Choroid plexus epithelial cell (primary cell): ENCODE measurements around the gene BACE2.

Experiments
- DNase-seq: peaks from one replicate; pipeline ENCODE4 v3.0.0-alpha.2; 2010; ENCODE audit warnings: low read depth
- H3K4me3 ChIP-seq: 2 replicates; pipeline ENCODE4 v1.5.1; 2011; ENCODE audit warnings: low read depth, mild to moderate bottlenecking, control low read depth, low read length, moderate library complexity
- CTCF ChIP-seq: conservative IDR thresholded peaks from 2 replicates; pipeline ENCODE4 v1.5.1; 2011; ENCODE audit warnings: low read depth, mild to moderate bottlenecking, control low read depth, inconsistent platforms, low read length, moderate library complexity

Gene BACE2

GRCh38 chr21:41147979-41148355, 20.0 kb upstream of the BACE2 start:
- TF ChIP-seq CTCF: no peak
- no peak for DNase-seq
- H3K4me3 ChIP-seq: no peak overlapping the region

GRCh38 chr21:41148798-41149197, 19.2 kb upstream of the BACE2 start:
- no peak for DNase-seq
- no peak for TF ChIP-seq CTCF
- H3K4me3 ChIP-seq: no peak overlapping the region

- no peak for TF ChIP-seq CTCF
Observed at GRCh38 chr21:41149199-41149598, 18.8 kb upstream of the BACE2 start.

GRCh38 chr21:41152147-41152546, 15.8 kb upstream of the BACE2 start:
- H3K4me3 ChIP-seq: no peak overlapping the region
- DNase-seq: no peak
- no peak for TF ChIP-seq CTCF

More at GRCh38 chr21:41149199-41149598, 18.8 kb upstream of the BACE2 start:
- no peak for DNase-seq
- H3K4me3 ChIP-seq: no peak overlapping the region

GRCh38 chr21:41153443-41153842, 14.5 kb upstream of the BACE2 start:
- TF ChIP-seq CTCF: no peak
- no peak overlapping the region for H3K4me3 ChIP-seq
- no peak for DNase-seq

- H3K4me3 ChIP-seq: no peak overlapping the region
- TF ChIP-seq CTCF: no peak
- DNase-seq: no peak
Observed at GRCh38 chr21:41156142-41156541, 11.8 kb upstream of the BACE2 start.

GRCh38 chr21:41158026-41158425, 9.9 kb upstream of the BACE2 start:
- H3K4me3 ChIP-seq: no peak overlapping the region
- no peak for TF ChIP-seq CTCF
- no peak for DNase-seq
